Measurements from ENCODE around the gene METTL18.

Gene METTL18

GRCh38 chr1:169782596-169782995, 12.1 kb downstream of the METTL18 start:
- no peaks in the 10 kb centered on the region for H3K27me3 ChIP-seq (ENCODE audit: control insufficient read depth, insufficient read depth, low read length)
- no peaks in the 10 kb centered on the region for H3K36me3 ChIP-seq (ENCODE audit: control insufficient read depth, insufficient read depth, low read length)
- H3K4me1 ChIP-seq (ENCODE audit: control insufficient read depth, insufficient read depth, low read length), result no peaks in the 10 kb centered on the region
- no peak overlapping the region for H3K9ac ChIP-seq (ENCODE audit: low read length)
- no peaks in the 10 kb centered on the region for H3K9me3 ChIP-seq (ENCODE audit: control insufficient read depth, low read length)
- H3K4me3 ChIP-seq (ENCODE audit: low read length), result no peak overlapping the region

- Histone ChIP-seq H3K9ac (ENCODE audit: low read length) (no peak overlapping the region), H3K4me1 (ENCODE audit: control insufficient read depth, insufficient read depth, low read length) (no peaks in the 10 kb centered on the region), H3K9me3 (ENCODE audit: control insufficient read depth, low read length) (no peaks in the 10 kb centered on the region), H3K4me3 (ENCODE audit: low read length) (no peak overlapping the region), H3K27me3 (ENCODE audit: control insufficient read depth, insufficient read depth, low read length) (no peaks in the 10 kb centered on the region), H3K36me3 (ENCODE audit: control insufficient read depth, insufficient read depth, low read length) (no peaks in the 10 kb centered on the region)
Measured at GRCh38 chr1:169779970-169780369, 14.7 kb downstream of the METTL18 start.

GRCh38 chr1:169779150-169779549, 15.6 kb downstream of the METTL18 start:
- Histone ChIP-seq H3K9me3 (ENCODE audit: control insufficient read depth, low read length) (no peaks in the 10 kb centered on the region), H3K4me1 (ENCODE audit: control insufficient read depth, insufficient read depth, low read length) (no peaks in the 10 kb centered on the region), H3K4me3 (ENCODE audit: low read length) (no peak overlapping the region), H3K36me3 (ENCODE audit: control insufficient read depth, insufficient read depth, low read length) (no peaks in the 10 kb centered on the region), H3K27me3 (ENCODE audit: control insufficient read depth, insufficient read depth, low read length) (no peaks in the 10 kb centered on the region), H3K9ac (ENCODE audit: low read length) (no peak overlapping the region)

GRCh38 chr1:169776440-169776839, 18.3 kb downstream of the METTL18 start:
- no peaks in the 10 kb centered on the region for H3K9me3 ChIP-seq (ENCODE audit: control insufficient read depth, low read length)

GRCh38 chr1:169768161-169768560, 26.5 kb downstream of the METTL18 start:
- Histone ChIP-seq H3K9ac (ENCODE audit: low read length) (no peak overlapping the region), H3K27me3 (ENCODE audit: control insufficient read depth, insufficient read depth, low read length) (no peaks in the 10 kb centered on the region), H3K36me3 (ENCODE audit: control insufficient read depth, insufficient read depth, low read length) (no peaks in the 10 kb centered on the region), H3K4me3 (ENCODE audit: low read length) (no peak overlapping the region), H3K9me3 (ENCODE audit: control insufficient read depth, low read length) (no peaks in the 10 kb centered on the region), H3K4me1 (ENCODE audit: control insufficient read depth, insufficient read depth, low read length) (no peaks in the 10 kb centered on the region)

More at GRCh38 chr1:169776440-169776839, 18.3 kb downstream of the METTL18 start:
- H3K27me3 ChIP-seq (ENCODE audit: control insufficient read depth, insufficient read depth, low read length), result no peaks in the 10 kb centered on the region
- H3K36me3 ChIP-seq (ENCODE audit: control insufficient read depth, insufficient read depth, low read length), result no peaks in the 10 kb centered on the region
- H3K9ac ChIP-seq (ENCODE audit: low read length), result no peak overlapping the region
- H3K4me3 ChIP-seq (ENCODE audit: low read length), result no peak overlapping the region
- H3K4me1 ChIP-seq (ENCODE audit: control insufficient read depth, insufficient read depth, low read length), result no peaks in the 10 kb centered on the region

GRCh38 chr1:169765580-169766331, 29.0 kb downstream of the METTL18 start:
- no peaks in the 10 kb centered on the region for H3K27me3 ChIP-seq (ENCODE audit: control insufficient read depth, insufficient read depth, low read length)
- H3K36me3 ChIP-seq (ENCODE audit: control insufficient read depth, insufficient read depth, low read length), result no peaks in the 10 kb centered on the region
- H3K9ac ChIP-seq (ENCODE audit: low read length), result no peak overlapping the region
- no peak overlapping the region for H3K4me3 ChIP-seq (ENCODE audit: low read length)
- H3K4me1 ChIP-seq (ENCODE audit: control insufficient read depth, insufficient read depth, low read length), result no peaks in the 10 kb centered on the region
- no peaks in the 10 kb centered on the region for H3K9me3 ChIP-seq (ENCODE audit: control insufficient read depth, low read length)

GRCh38 chr1:169764919-169765318, 29.8 kb downstream of the METTL18 start:
- H3K9ac ChIP-seq (ENCODE audit: low read length), result no peak overlapping the region
- no peaks in the 10 kb centered on the region for H3K36me3 ChIP-seq (ENCODE audit: control insufficient read depth, insufficient read depth, low read length)
- no peak overlapping the region for H3K4me3 ChIP-seq (ENCODE audit: low read length)
- H3K9me3 ChIP-seq (ENCODE audit: control insufficient read depth, low read length), result no peaks in the 10 kb centered on the region
- no peaks in the 10 kb centered on the region for H3K4me1 ChIP-seq (ENCODE audit: control insufficient read depth, insufficient read depth, low read length)
- H3K27me3 ChIP-seq (ENCODE audit: control insufficient read depth, insufficient read depth, low read length), result no peaks in the 10 kb centered on the region

- H3K4me3 ChIP-seq (ENCODE audit: low read length), result no peak overlapping the region
- no peak overlapping the region for H3K9ac ChIP-seq (ENCODE audit: low read length)
- no peaks in the 10 kb centered on the region for H3K27me3 ChIP-seq (ENCODE audit: control insufficient read depth, insufficient read depth, low read length)
- H3K36me3 ChIP-seq (ENCODE audit: control insufficient read depth, insufficient read depth, low read length), result no peaks in the 10 kb centered on the region
- no peaks in the 10 kb centered on the region for H3K9me3 ChIP-seq (ENCODE audit: control insufficient read depth, low read length)
- no peaks in the 10 kb centered on the region for H3K4me1 ChIP-seq (ENCODE audit: control insufficient read depth, insufficient read depth, low read length)
Measured at GRCh38 chr1:169762699-169763098, 32.0 kb downstream of the METTL18 start.

- H3K36me3 ChIP-seq (ENCODE audit: control insufficient read depth, insufficient read depth, low read length), result no peaks in the 10 kb centered on the region
- H3K27me3 ChIP-seq (ENCODE audit: control insufficient read depth, insufficient read depth, low read length), result no peaks in the 10 kb centered on the region
- H3K9ac ChIP-seq (ENCODE audit: low read length), result no peak overlapping the region
- no peaks in the 10 kb centered on the region for H3K9me3 ChIP-seq (ENCODE audit: control insufficient read depth, low read length)
- no peaks in the 10 kb centered on the region for H3K4me1 ChIP-seq (ENCODE audit: control insufficient read depth, insufficient read depth, low read length)
- no peak overlapping the region for H3K4me3 ChIP-seq (ENCODE audit: low read length)
Measured at GRCh38 chr1:169759038-169759437, 35.7 kb downstream of the METTL18 start.

- Histone ChIP-seq H3K4me3 (ENCODE audit: low read length) (no peak overlapping the region), H3K4me1 (ENCODE audit: control insufficient read depth, insufficient read depth, low read length) (no peaks in the 10 kb centered on the region), H3K9me3 (ENCODE audit: control insufficient read depth, low read length) (no peaks in the 10 kb centered on the region), H3K36me3 (ENCODE audit: control insufficient read depth, insufficient read depth, low read length) (no peaks in the 10 kb centered on the region), H3K9ac (ENCODE audit: low read length) (no peak overlapping the region), H3K27me3 (ENCODE audit: control insufficient read depth, insufficient read depth, low read length) (no peaks in the 10 kb centered on the region)
Measured at GRCh38 chr1:169753549-169753948, 41.2 kb downstream of the METTL18 start.

- Histone ChIP-seq H3K36me3 (ENCODE audit: control insufficient read depth, insufficient read depth, low read length) (no peaks in the 10 kb centered on the region), H3K4me1 (ENCODE audit: control insufficient read depth, insufficient read depth, low read length) (no peaks in the 10 kb centered on the region), H3K9ac (ENCODE audit: low read length) (no peak overlapping the region), H3K4me3 (ENCODE audit: low read length) (no peak overlapping the region), H3K9me3 (ENCODE audit: control insufficient read depth, low read length) (no peaks in the 10 kb centered on the region), H3K27me3 (ENCODE audit: control insufficient read depth, insufficient read depth, low read length) (no peaks in the 10 kb centered on the region)
Measured at GRCh38 chr1:169750041-169750440, 44.7 kb downstream of the METTL18 start.

GRCh38 chr1:169746550-169746949, 48.2 kb downstream of the METTL18 start:
- Histone ChIP-seq H3K9me3 (ENCODE audit: control insufficient read depth, low read length) (no peaks in the 10 kb centered on the region), H3K4me1 (ENCODE audit: control insufficient read depth, insufficient read depth, low read length) (no peaks in the 10 kb centered on the region), H3K4me3 (ENCODE audit: low read length) (no peak overlapping the region), H3K9ac (ENCODE audit: low read length) (no peak overlapping the region), H3K27me3 (ENCODE audit: control insufficient read depth, insufficient read depth, low read length) (no peaks in the 10 kb centered on the region), H3K36me3 (ENCODE audit: control insufficient read depth, insufficient read depth, low read length) (no peaks in the 10 kb centered on the region)

All from mucosa of stomach (tissue), 1 donor.